ENCODE data around the gene MIPEP.

The MIPEP gene

DNA sequence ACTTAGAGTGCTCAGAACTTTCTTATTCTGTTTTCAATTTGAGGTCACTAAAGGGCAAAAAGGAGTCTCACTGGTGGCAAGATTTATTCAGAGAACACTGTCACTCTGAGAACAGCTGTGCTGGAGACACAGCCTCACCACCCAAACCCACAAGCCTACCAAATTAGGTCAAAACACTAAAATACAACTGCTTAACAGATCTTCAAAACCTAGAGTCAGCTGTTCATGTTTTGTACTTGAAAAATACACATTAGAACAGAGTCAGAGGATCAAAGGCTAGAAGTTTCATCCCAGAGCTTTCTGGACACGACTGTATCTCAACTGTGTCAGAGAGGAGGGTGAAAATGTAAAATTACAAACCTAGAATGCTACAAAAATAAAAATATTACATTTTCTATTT, 89.3 kb downstream of the MIPEP start:
- TF ChIP-seq, protein P1, sequence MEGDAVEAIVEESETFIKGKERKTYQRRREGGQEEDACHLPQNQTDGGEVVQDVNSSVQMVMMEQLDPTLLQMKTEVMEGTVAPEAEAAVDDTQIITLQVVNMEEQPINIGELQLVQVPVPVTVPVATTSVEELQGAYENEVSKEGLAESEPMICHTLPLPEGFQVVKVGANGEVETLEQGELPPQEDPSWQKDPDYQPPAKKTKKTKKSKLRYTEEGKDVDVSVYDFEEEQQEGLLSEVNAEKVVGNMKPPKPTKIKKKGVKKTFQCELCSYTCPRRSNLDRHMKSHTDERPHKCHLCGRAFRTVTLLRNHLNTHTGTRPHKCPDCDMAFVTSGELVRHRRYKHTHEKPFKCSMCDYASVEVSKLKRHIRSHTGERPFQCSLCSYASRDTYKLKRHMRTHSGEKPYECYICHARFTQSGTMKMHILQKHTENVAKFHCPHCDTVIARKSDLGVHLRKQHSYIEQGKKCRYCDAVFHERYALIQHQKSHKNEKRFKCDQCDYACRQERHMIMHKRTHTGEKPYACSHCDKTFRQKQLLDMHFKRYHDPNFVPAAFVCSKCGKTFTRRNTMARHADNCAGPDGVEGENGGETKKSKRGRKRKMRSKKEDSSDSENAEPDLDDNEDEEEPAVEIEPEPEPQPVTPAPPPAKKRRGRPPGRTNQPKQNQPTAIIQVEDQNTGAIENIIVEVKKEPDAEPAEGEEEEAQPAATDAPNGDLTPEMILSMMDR (IDR thresholded peaks at IDR 0.05): no peak
- no peak overlapping the region for H3K27ac ChIP-seq
- no peak overlapping the region for H2AFZ ChIP-seq
- no peaks in the 10 kb centered on the region for H3K9me3 ChIP-seq (ENCODE audit: control insufficient read depth, low read length)
- H3K9ac ChIP-seq: no peak overlapping the region
- H3K4me2 ChIP-seq (ENCODE audit: low read length): no peak overlapping the region
- no peaks in the 10 kb centered on the region for H3K79me2 ChIP-seq
- H3K4me3 ChIP-seq (ENCODE audit: low read depth, low read length): no peak overlapping the region
- H3K27me3 ChIP-seq (ENCODE audit: control insufficient read depth, insufficient read depth, low read length): no peaks in the 10 kb centered on the region
- H3K36me3 ChIP-seq (ENCODE audit: control insufficient read depth, insufficient read depth, low read length): no peaks in the 10 kb centered on the region
- no peaks in the 10 kb centered on the region for H3K4me1 ChIP-seq

DNA sequence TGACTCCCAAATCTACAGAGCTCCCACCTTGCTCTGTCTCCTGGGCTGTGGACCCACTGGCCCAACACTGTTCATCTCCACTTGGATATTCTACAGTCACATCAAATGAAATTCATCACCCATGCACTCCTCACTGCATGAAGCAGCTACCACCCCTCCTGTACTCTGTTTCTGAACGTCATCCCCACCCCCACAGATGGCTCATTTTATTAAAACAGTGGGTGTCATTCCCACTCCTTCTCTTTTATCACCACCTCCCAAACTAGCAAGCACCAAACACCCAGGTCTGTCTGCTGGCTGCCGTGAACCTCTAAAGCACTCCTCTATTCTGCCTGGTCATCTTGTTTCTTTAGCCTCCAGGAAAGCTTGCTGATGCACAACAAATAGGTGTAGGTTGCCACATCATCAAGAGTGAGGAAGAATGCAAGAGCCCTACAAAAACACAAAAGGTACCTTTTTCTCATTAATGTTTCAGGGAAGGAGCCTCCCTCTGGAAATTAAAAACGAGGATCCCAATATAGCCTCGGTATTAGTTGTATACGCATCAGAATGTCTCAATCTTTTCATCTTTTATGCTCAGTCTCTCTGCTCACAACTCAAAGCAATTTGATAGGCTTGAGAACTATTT, 91.8 kb downstream of the MIPEP start:
- Histone ChIP-seq H3K27ac (no peak overlapping the region), H3K4me2 (ENCODE audit: low read length) (no peak overlapping the region)

DNA sequence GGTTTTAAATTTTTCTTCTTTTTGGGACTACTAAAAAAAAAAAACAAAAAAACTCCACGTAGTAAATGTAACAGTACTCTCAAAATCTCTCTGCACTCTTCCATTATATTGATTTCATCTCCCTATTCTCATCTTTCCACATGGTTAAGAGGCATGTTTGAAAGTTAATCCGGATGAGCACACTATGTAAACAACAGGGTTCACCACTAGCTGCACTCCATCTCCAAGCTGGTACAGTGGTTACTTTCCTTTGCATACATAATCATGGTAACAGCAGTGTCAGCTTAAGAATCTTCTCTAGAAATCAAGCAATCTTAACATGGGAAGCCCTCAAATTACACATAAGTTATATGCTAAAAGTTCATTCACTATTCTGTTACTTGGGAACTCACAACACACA, 92.6 kb downstream of the MIPEP start:
- Histone ChIP-seq H3K79me2 (no peaks in the 10 kb centered on the region), H3K9ac (no peak overlapping the region), H3K4me2 (ENCODE audit: low read length) (no peak overlapping the region), H3K36me3 (ENCODE audit: control insufficient read depth, insufficient read depth, low read length) (no peaks in the 10 kb centered on the region), H3K9me3 (ENCODE audit: control insufficient read depth, low read length) (no peaks in the 10 kb centered on the region), H2AFZ (no peak overlapping the region), H3K4me3 (ENCODE audit: low read depth, low read length) (no peak overlapping the region), H3K27ac (no peak overlapping the region), H3K4me1 (no peaks in the 10 kb centered on the region), H3K27me3 (ENCODE audit: control insufficient read depth, insufficient read depth, low read length) (no peaks in the 10 kb centered on the region)
- TF ChIP-seq, protein P1 (IDR thresholded peaks at IDR 0.05): no peak

More for the DNA sequence above, 91.8 kb downstream of the MIPEP start:
- no peak overlapping the region for H3K4me3 ChIP-seq (ENCODE audit: low read depth, low read length)
- TF ChIP-seq, protein P1 (IDR thresholded peaks at IDR 0.05): no peak
- no peaks in the 10 kb centered on the region for H3K9me3 ChIP-seq (ENCODE audit: control insufficient read depth, low read length)
- H3K4me1 ChIP-seq: no peaks in the 10 kb centered on the region
- H3K36me3 ChIP-seq (ENCODE audit: control insufficient read depth, insufficient read depth, low read length): no peaks in the 10 kb centered on the region
- H3K9ac ChIP-seq: no peak overlapping the region
- no peak overlapping the region for H2AFZ ChIP-seq
- no peaks in the 10 kb centered on the region for H3K27me3 ChIP-seq (ENCODE audit: control insufficient read depth, insufficient read depth, low read length)
- H3K79me2 ChIP-seq: no peaks in the 10 kb centered on the region

- TF ChIP-seq, protein P1 (IDR thresholded peaks at IDR 0.05): no peak
- Histone ChIP-seq H3K79me2 (no peaks in the 10 kb centered on the region), H3K9me3 (ENCODE audit: control insufficient read depth, low read length) (no peaks in the 10 kb centered on the region), H3K4me1 (no peaks in the 10 kb centered on the region), H3K4me3 (ENCODE audit: low read depth, low read length) (no peak overlapping the region), H3K9ac (no peak overlapping the region), H3K36me3 (ENCODE audit: control insufficient read depth, insufficient read depth, low read length) (no peaks in the 10 kb centered on the region), H3K27me3 (ENCODE audit: control insufficient read depth, insufficient read depth, low read length) (no peaks in the 10 kb centered on the region), H3K4me2 (ENCODE audit: low read length) (no peak overlapping the region), H2AFZ (no peak overlapping the region), H3K27ac (no peak overlapping the region)
These were observed 94.7 kb downstream of the MIPEP start for GRCh38 chr13:23794267-23795161.

Measured in parathyroid adenoma (tissue), 2 donors.